Kidney (tissue), 14 donors: ENCODE data around the gene SZT2. TPM values are rescaled to one million over a fixed set of nuclear protein-coding genes. Genes with fewer than 3 reads are reported as not detected.
A peak's percentile ranks its signal among the peaks of the same experiment; 100 is the strongest.

Experiments used
- DNase-seq, 5 donors: peaks; one replicate each; pipeline ENCODE4 v3.0.0-alpha.2; 2013 to 2020
- FAIRE-seq: peaks from 2 replicates; lab custom pipeline; 2012; peaks lifted over from hg19 to GRCh38; lab: Jason Lieb, UNC
- H3K27ac ChIP-seq, 2 donors: one replicate each; pipeline ENCODE4 v1.7.0; 2013; ENCODE audit warnings: low read depth in 2 of 2, low read length in 2 of 2, inconsistent platforms in 1 of 2
- H3K27me3 ChIP-seq: one replicate; pipeline ENCODE4 v1.7.1; 2013; ENCODE audit warnings: low read length, inconsistent platforms; ENCODE audit not compliant: control insufficient read depth, insufficient read depth
- H3K36me3 ChIP-seq, 3 donors: one replicate each; pipeline versions ENCODE4 v1.7.0 to v1.7.1; 2013; ENCODE audit warnings: low read length in 3 of 3, control low read depth in 1 of 3, inconsistent platforms in 1 of 3; ENCODE audit not compliant: insufficient read depth in 3 of 3, control insufficient read depth in 2 of 3
- H3K4me1 ChIP-seq, 3 donors: one replicate each; pipeline versions ENCODE4 v1.7.0 to v1.7.1; 2013; ENCODE audit warnings: low read length in 3 of 3, inconsistent platforms in 1 of 3, low read depth in 1 of 3; ENCODE audit not compliant: control insufficient read depth in 2 of 3, insufficient read depth in 2 of 3
- H3K4me3 ChIP-seq, 3 donors: one replicate each; pipeline versions ENCODE4 v1.7.0 to v1.8.1; 2013; ENCODE audit warnings: low read length in 3 of 3, control low read depth in 1 of 3, inconsistent platforms in 1 of 3
- H3K9ac ChIP-seq, 3 donors: one replicate each; pipeline versions ENCODE4 v1.7.0 to v1.7.1; 2013; ENCODE audit warnings: low read length in 3 of 3, control low read depth in 1 of 3, inconsistent platforms in 1 of 3
- H3K9me3 ChIP-seq, 3 donors: one replicate each; pipeline versions ENCODE4 v1.7.0 to v1.7.1; 2013; ENCODE audit warnings: low read length in 3 of 3, control low read depth in 1 of 3, inconsistent platforms in 1 of 3; ENCODE audit not compliant: control insufficient read depth in 2 of 3, insufficient read depth in 1 of 3
- intact Hi-C: fragments of 100-400 bp; cut with DNase I; formaldehyde crosslinking; loops from one replicate; pipeline ENCODE4 v1.11.1; 2022
- polyA plus RNA-seq: library from polyadenylated mRNA; stranded (reverse); fragments of 350-450 nt; fragmentation: Illumina TruSeq; extraction: RNeasy Lipid Tissue Mini Kit (QIAGEN cat#74804); gene quantifications from one replicate; pipeline ENCODE4 v1.2.3, GENCODE V29; 2014; ENCODE audit warnings: low read depth, low replicate concordance; ENCODE audit not compliant: insufficient read depth
- total RNA-seq: library from RNA; stranded (reverse); fragmentation: NEBNext Ultra II Directional; extraction: Animal tissue kit (Norgen Biotek cat#: 25700); gene quantifications from one replicate; pipeline ENCODE4 v1.2.1, GENCODE V29; 2021
- TF ChIP-seq, protein P1 (sequence below): IDR thresholded peaks from 3 replicates; pipeline ENCODE4 v1.5.1; 2012; ENCODE audit warnings: mild to moderate bottlenecking, moderate library complexity, borderline replicate concordance; ENCODE audit not compliant: insufficient read depth; ENCODE audit errors: extremely low read depth
- donor health status: control.
- donor health status: control.
- donor health status: control.
- donor health status: control.
- donor health status: control.
- donor health status: DM: yes; HTN: yes; CAD: no.
- donor health status: Normal renal cell carcinoma (clear cell type).

Gene SZT2
- total and polyA plus RNA-seq, 2 donors from 2014 or later, result 10.4 to 66.8 TPM

DNA sequence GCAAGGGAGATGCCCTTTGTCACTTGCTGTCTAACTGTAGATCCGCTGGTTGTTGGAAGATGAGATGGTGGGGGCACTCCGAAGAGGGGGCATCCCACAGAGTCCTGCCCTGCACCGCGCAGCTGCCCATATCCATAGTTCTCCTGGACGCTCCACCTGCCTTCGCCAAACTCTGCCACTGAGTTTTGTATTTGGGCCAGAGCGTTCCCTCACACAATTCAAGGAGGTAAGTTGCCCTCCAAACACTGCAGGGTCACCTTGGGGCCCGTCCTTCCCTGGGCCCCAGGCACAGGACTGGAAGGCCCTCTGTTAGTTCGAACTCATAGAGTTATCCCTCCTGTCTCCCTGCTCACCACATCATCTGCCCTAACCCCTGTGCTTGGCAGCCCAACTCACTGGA is 42.0 kb downstream of the SZT2 start:
- TF ChIP-seq, protein P1, sequence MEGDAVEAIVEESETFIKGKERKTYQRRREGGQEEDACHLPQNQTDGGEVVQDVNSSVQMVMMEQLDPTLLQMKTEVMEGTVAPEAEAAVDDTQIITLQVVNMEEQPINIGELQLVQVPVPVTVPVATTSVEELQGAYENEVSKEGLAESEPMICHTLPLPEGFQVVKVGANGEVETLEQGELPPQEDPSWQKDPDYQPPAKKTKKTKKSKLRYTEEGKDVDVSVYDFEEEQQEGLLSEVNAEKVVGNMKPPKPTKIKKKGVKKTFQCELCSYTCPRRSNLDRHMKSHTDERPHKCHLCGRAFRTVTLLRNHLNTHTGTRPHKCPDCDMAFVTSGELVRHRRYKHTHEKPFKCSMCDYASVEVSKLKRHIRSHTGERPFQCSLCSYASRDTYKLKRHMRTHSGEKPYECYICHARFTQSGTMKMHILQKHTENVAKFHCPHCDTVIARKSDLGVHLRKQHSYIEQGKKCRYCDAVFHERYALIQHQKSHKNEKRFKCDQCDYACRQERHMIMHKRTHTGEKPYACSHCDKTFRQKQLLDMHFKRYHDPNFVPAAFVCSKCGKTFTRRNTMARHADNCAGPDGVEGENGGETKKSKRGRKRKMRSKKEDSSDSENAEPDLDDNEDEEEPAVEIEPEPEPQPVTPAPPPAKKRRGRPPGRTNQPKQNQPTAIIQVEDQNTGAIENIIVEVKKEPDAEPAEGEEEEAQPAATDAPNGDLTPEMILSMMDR, result no peak
- DNase-seq, result peak in 1 of 5 donors; percentile 32
- H3K9ac ChIP-seq, result no peak overlapping the region
- no peak overlapping the region for H3K4me3 ChIP-seq
- H3K27ac ChIP-seq, result no peak overlapping the region
- H3K9me3 ChIP-seq, result no peaks in the 10 kb centered on the region
- FAIRE-seq, result no peak
- H3K27me3 ChIP-seq, result no peaks in the 10 kb centered on the region
- H3K4me1 ChIP-seq, result peaks cover 0 to 8% (median 6%) of the 10 kb centered on the region in 3 donors
- H3K36me3 ChIP-seq, result peaks cover 5 to 74% (median 64%) of the 10 kb centered on the region in 3 donors
- intact Hi-C loops, result no loop called here

DNA sequence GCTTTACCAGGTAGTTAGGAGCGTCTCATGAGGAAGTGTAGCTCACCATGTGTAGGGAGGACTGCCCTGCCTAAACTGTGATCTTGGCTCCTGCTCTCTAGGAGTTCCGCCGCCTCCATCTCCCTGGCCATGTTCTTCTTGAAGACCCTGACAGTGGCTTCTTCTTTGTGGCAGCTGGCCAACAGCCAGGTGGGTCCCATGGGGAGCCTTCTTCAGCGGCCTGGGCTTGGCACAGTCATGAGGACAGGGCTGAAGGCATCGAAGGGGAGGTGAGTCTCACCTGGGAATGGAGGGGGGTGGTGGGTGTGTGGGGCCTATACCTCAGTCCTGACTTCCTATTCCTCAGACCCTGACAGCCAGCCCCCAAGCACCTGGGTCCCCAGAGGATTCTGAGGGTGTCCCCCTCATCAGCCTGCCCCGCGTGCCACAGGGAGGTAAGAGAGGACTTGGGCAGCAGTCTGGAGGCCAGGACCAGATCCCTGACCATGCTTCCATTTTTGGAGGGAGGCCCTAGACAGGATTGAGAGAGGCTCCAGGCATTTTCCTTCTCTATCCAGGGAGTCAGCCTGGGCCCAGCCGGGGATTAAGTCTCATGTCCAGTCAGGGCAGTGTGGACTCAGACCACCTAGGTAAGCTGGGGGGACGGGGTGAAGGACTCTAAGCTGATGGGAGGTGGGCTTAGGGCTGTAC is 42.6 kb downstream of the SZT2 start:
- no peak overlapping the region for H3K9ac ChIP-seq
- no peak for FAIRE-seq
- H3K36me3 ChIP-seq, result peaks cover 5 to 67% (median 65%) of the 10 kb centered on the region in 3 donors
- TF ChIP-seq, protein P1, result no peak
- no peaks in the 10 kb centered on the region for H3K27me3 ChIP-seq
- intact Hi-C loops, result no loop called here
- H3K4me1 ChIP-seq, result peaks cover 0 to 10% (median 6%) of the 10 kb centered on the region in 3 donors
- DNase-seq, result peak in 1 of 5 donors; percentile 48
- no peaks in the 10 kb centered on the region for H3K9me3 ChIP-seq
- H3K4me3 ChIP-seq, result no peak overlapping the region
- no peak overlapping the region for H3K27ac ChIP-seq

DNA sequence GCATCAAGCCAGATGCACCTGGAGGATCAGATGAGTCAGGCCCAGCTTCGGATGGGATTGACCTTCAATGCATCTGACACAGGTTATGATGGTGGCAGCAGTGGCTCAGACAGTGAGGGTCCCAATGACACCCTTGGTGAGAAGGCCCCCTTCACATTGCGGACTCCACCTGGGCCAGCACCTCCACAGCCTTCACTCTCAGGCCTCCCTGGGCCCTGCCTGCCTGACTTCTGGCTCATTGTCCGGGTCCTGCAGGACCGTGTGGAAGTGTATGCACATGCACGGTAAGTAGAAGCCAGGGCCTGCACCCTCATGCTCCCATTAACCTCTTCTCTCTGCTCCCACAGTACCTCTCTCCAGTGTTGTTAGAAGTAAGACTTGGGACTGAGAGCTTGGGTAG is 43.2 kb downstream of the SZT2 start:
- Histone ChIP-seq H3K9me3 (no peaks in the 10 kb centered on the region), H3K27me3 (no peaks in the 10 kb centered on the region), H3K9ac (no peak overlapping the region), H3K4me1 (peaks cover 0 to 10% (median 6%) of the 10 kb centered on the region in 3 donors), H3K36me3 (peaks cover 2 to 67% (median 59%) of the 10 kb centered on the region in 3 donors), H3K27ac (no peak overlapping the region), H3K4me3 (no peak overlapping the region)
- FAIRE-seq (no peak), DNase-seq (no peak)
- TF ChIP-seq, protein P1, result no peak
- intact Hi-C loops, result no loop called here
